ENCODE measurements around the gene KLF1. TPM values are rescaled to one million over a fixed set of nuclear protein-coding genes. Genes with fewer than 3 reads are reported as not detected.

KLF1 gene
- total and polyA plus RNA-seq, 2 of the 8 experiments (the other 6 are each of a cell fraction or from before 2014, with no cell fraction given), result 0.84 to 0.91 TPM

- peak; percentile 54 to 71 (median 57) for TF ChIP-seq CTCF (IDR thresholded peaks at IDR 0.05; ENCODE audit: control extremely low read depth in 1 of 3, insufficient read depth in 1 of 3, low read depth in 1 of 3, low read length in 3 of 3)
- TF ChIP-seq SAP30 (IDR thresholded peaks at IDR 0.05; ENCODE audit: insufficient read depth, insufficient replicate concordance, low read length), result no peak
- peak; percentile 93 for TF ChIP-seq ASH2L (IDR thresholded peaks at IDR 0.05; ENCODE audit: low read length)
- TF ChIP-seq USF2 (IDR thresholded peaks at IDR 0.05; ENCODE audit: low read length), result peak; percentile 50
- TF ChIP-seq TCF12 (IDR thresholded peaks at IDR 0.05; ENCODE audit: low read depth, low read length), result no peak
- peak; percentile 69; the same call in 1 of the 2 replicates for TF ChIP-seq GTF2F1 (IDR thresholded peaks at IDR 0.05; ENCODE audit: borderline replicate concordance, low read depth, low read length)
- TF ChIP-seq JUN (IDR thresholded peaks at IDR 0.05; ENCODE audit: low read depth, low read length), result no peak
- TF ChIP-seq SP2 (IDR thresholded peaks at IDR 0.05; ENCODE audit: low read length), result no peak
- TF ChIP-seq BRCA1 (IDR thresholded peaks at IDR 0.05; ENCODE audit: low read depth, low read length), result no peak
- peak; percentile 56 for TF ChIP-seq NRF1 (IDR thresholded peaks at IDR 0.05; ENCODE audit: low read depth, low read length)
- TF ChIP-seq EP300 (IDR thresholded peaks at IDR 0.05; ENCODE audit: borderline replicate concordance in 1 of 2, low read depth in 2 of 2, low read length in 2 of 2), result no peak; a peak in 1 of 3 replicates
- no peak for TF ChIP-seq JUND (IDR thresholded peaks at IDR 0.05; ENCODE audit: low read length)
- TF ChIP-seq MAFK (IDR thresholded peaks at IDR 0.05; ENCODE audit: low read depth, low read length), result 0 out of 2 replicates have a peak, but pooled peaks have one; percentile 1
- TF ChIP-seq BACH1 (IDR thresholded peaks at IDR 0.05; ENCODE audit: low read length), result no peak
- TF ChIP-seq RFX5 (IDR thresholded peaks at IDR 0.05; ENCODE audit: borderline replicate concordance, low read depth, low read length), result no peak
- TF ChIP-seq RAD21 (IDR thresholded peaks at IDR 0.05 in 1 of 2, conservative IDR thresholded peaks at IDR 0.05 in 1 of 2; ENCODE audit: low read depth in 2 of 2, low read length in 2 of 2), result peak; percentile 42 to 64; a peak in 3 of 4 replicates
- TF ChIP-seq EZH2 (IDR thresholded peaks at IDR 0.05; ENCODE audit: low read depth, low read length, severe bottlenecking), result no peak
Observed at GRCh38 chr19:12884926-12885748, 1.9 kb downstream of the KLF1 start (continued).

Data from H1 (cell line).